GM23338 (cell line): Measurements from ENCODE around the gene GPR42. TPM values are rescaled to one million over a fixed set of nuclear protein-coding genes. Genes with fewer than 3 reads are reported as not detected.

Experiments
- ATAC-seq: fragments of 200-7000 bp; cut with Tn5 transposase; 3 replicates; pipeline ENCODE4 v1.9.1; 2020
- DNase-seq: peaks from one replicate; pipeline ENCODE4 v3.0.0-alpha.2; 2015; ENCODE audit warnings: low spot score
- H2AFZ ChIP-seq: fragments of 200-600 bp; sonication (generic); 2 replicates; pipeline ENCODE4 v1.8.0; 2016; ENCODE audit warnings: antibody characterized with exemption, mild to moderate bottlenecking, moderate library complexity
- H3F3A ChIP-seq: fragments of 200-600 bp; sonication (generic); replicated peaks from 2 replicates; pipeline ENCODE4 v1.8.0; 2017; ENCODE audit warnings: antibody characterized with exemption, mixed run types, low read depth
- H3K27ac ChIP-seq: fragments of 200-600 bp; sonication (generic); 2 replicates; pipeline ENCODE4 v1.6.1; 2016; ENCODE audit warnings: low read depth
- H3K27me3 ChIP-seq: fragments of 200-600 bp; sonication (generic); 2 replicates; pipeline ENCODE4 v1.8.0; 2016; ENCODE audit warnings: mild to moderate bottlenecking, mixed run types, moderate library complexity; ENCODE audit not compliant: insufficient read depth
- H3K36me3 ChIP-seq: fragments of 200-600 bp; sonication (generic); 2 replicates; pipeline ENCODE4 v1.8.0; 2016; ENCODE audit warnings: mild to moderate bottlenecking; ENCODE audit not compliant: insufficient read depth
- H3K4me1 ChIP-seq: fragments of 200-600 bp; sonication (generic); 2 replicates; pipeline ENCODE4 v1.8.0; 2016; ENCODE audit warnings: mild to moderate bottlenecking, moderate library complexity; ENCODE audit not compliant: insufficient read depth
- H3K4me2 ChIP-seq: fragments of 200-600 bp; sonication (generic); 2 replicates; pipeline ENCODE4 v1.7.1; 2017; ENCODE audit warnings: mixed run types
- H3K4me3 ChIP-seq: fragments of 200-600 bp; sonication (generic); 2 replicates; pipeline ENCODE4 v1.6.1; 2016; ENCODE audit warnings: mixed run types
- H3K79me2 ChIP-seq: fragments of 200-600 bp; sonication (generic); replicated peaks from 2 replicates; pipeline ENCODE4 v1.8.0; 2017; ENCODE audit warnings: mild to moderate bottlenecking; ENCODE audit not compliant: insufficient read depth
- H3K9me2 ChIP-seq: fragments of 200-600 bp; sonication (generic); 2 replicates; pipeline ENCODE4 v1.8.0; 2017; ENCODE audit not compliant: insufficient read depth
- H4K20me1 ChIP-seq: fragments of 200-600 bp; sonication (generic); replicated peaks from 2 replicates; pipeline ENCODE4 v1.8.0; 2017; ENCODE audit warnings: mild to moderate bottlenecking; ENCODE audit not compliant: insufficient read depth
- H3K27ac Mint-ChIP-seq: 2 replicates; pipeline ENCODE4 v1.8.0; 2020; ENCODE audit warnings: inconsistent platforms, mild to moderate bottlenecking, moderate library complexity, mixed read lengths
- H3K27me3 Mint-ChIP-seq: 3 replicates; pipeline ENCODE4 v1.8.0; 2022; ENCODE audit warnings: low read depth, mild to moderate bottlenecking, moderate library complexity, mixed read lengths, inconsistent platforms; ENCODE audit not compliant: insufficient read depth, poor library complexity
- H3K36me3 Mint-ChIP-seq: 3 replicates; pipeline ENCODE4 v1.8.0; 2021; ENCODE audit warnings: low read depth, mild to moderate bottlenecking, inconsistent platforms, moderate library complexity, mixed read lengths
- H3K4me1 Mint-ChIP-seq: 3 replicates; pipeline ENCODE4 v1.8.0; 2020; ENCODE audit warnings: mild to moderate bottlenecking, inconsistent platforms, mixed read lengths
- H3K4me3 Mint-ChIP-seq: 3 replicates; pipeline ENCODE4 v1.8.0; 2021; ENCODE audit warnings: moderate library complexity, mild to moderate bottlenecking, inconsistent platforms, mixed read lengths
- H3K9me3 Mint-ChIP-seq: 3 replicates; pipeline ENCODE4 v1.8.0; 2020; ENCODE audit warnings: moderate library complexity, mild to moderate bottlenecking, inconsistent platforms, mixed read lengths
- CTCF ChIP-seq, 2 experiments: fragments of 200-600 bp in 1 of 2; sonication (generic) in 1 of 2; conservative IDR thresholded peaks; 2 replicates each; pipeline versions ENCODE4 v1.5.1 to v1.6.1; 2016 to 2017; ENCODE audit warnings: antibody characterized with exemption in 2 of 2, low read depth in 2 of 2, mild to moderate bottlenecking in 2 of 2, moderate library complexity in 1 of 2
- ETS1 ChIP-seq: IDR thresholded peaks from 2 replicates; pipeline ENCODE4 v1.6.1; 2016; ENCODE audit warnings: antibody characterized with exemption
- EZH2phosphoT487 ChIP-seq: fragments of 200-600 bp; sonication (generic); IDR thresholded peaks from one replicate; pipeline ENCODE4 v1.8.1; 2018; ENCODE audit warnings: antibody characterized with exemption; ENCODE audit not compliant: unreplicated experiment
- POLR2AphosphoS5 ChIP-seq: IDR thresholded peaks from 2 replicates; pipeline ENCODE4 v1.6.1; 2016; ENCODE audit warnings: antibody characterized with exemption, low read depth
- REST ChIP-seq: IDR thresholded peaks from one replicate; pipeline ENCODE4 v1.6.1; 2018; ENCODE audit warnings: antibody characterized with exemption; ENCODE audit not compliant: unreplicated experiment
- STAT1 ChIP-seq: IDR thresholded peaks from one replicate; pipeline ENCODE4 v1.6.1; 2016; ENCODE audit warnings: antibody characterized with exemption; ENCODE audit not compliant: unreplicated experiment
- ZNF331 ChIP-seq: fragments of 250-450 bp; sonication (Bioruptor Pico); IDR thresholded peaks from 2 replicates; pipeline ENCODE4 v1.5.0; 2020; ENCODE audit warnings: low read depth, mild to moderate bottlenecking, moderate library complexity
- polyA plus RNA-seq: library from polyadenylated mRNA; unstranded; fragments of >200 nt; fragmentation: Nextera tagmentation; extraction: Ambion mirVana; gene quantifications from 2 replicates; pipeline ENCODE4 v1.2.1, GENCODE V29; 2016
- total RNA-seq: library from RNA; depleted of rRNA; stranded (reverse); fragments of >200 nt; shearing (Covaris generic); gene quantifications from 2 replicates; pipeline ENCODE4 v1.2.3, GENCODE V29; 2014

The GPR42 gene
- total and polyA plus RNA-seq, 2 experiments from 2014 or later, result not detected

DNA sequence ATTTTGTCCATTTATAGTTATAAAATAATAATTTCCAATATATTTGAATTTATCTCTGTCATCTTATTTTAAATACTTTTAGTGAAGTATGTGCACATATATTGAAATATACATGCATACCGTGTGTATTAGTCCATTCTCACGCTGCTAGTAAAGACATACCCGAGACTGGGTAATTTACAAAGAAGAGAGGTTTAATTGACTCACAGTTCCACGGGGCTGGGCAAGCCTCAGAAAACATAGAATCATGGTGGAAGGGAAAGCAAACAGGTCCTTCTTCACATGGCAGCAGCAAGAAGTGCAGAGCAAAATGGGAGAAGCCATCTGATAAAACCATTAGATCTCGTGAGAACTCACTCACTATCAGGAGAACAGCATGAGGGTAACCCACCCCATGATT lies 39.6 kb downstream of the GPR42 start (continued):
- no peak for TF ChIP-seq CTCF (conservative IDR thresholded peaks at IDR 0.05; ENCODE audit: low read depth in 2 of 2)
- TF ChIP-seq ZNF331 (CRISPR knock-in tag), result no peak
- no peak for TF ChIP-seq POLR2AphosphoS5
- no peak for TF ChIP-seq STAT1
- TF ChIP-seq REST, result no peak

DNA sequence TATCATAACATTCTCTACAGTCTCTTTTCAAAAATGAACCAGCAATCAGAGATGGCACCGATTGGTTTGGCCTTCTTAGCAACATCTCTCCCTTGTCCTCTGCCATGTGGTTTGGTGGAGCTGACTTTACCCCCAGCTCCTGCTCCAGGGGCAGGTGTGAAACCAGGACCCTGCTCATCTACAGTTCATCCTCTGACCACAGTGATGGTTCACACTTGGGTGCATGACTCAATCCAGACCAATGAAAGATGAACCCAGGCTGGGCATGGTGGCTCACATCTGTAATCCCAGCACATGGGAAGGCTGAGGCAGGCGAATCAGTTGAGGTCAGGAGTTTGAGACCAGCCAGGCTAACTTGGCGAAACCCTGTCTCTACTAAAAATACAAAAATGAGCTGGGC lies 43.6 kb downstream of the GPR42 start:
- DNase-seq (no peak), ATAC-seq (no peak)
- TF ChIP-seq EZH2phosphoT487, result no peak
- no peaks in the 10 kb centered on the region; the same call in 2 of the 3 replicates for H3K9me3 Mint-ChIP-seq
- Histone ChIP-seq H3K4me2 (no peak overlapping the region), H4K20me1 (no peaks in the 10 kb centered on the region), H2AFZ (no peak overlapping the region), H3K4me3 (no peak overlapping the region), H3K4me1 (no peaks in the 10 kb centered on the region), H3K27ac (no peak overlapping the region), H3K36me3 (no peaks in the 10 kb centered on the region), H3K79me2 (no peaks in the 10 kb centered on the region), H3F3A (no peaks in the 10 kb centered on the region), H3K9me2 (no peaks in the 10 kb centered on the region), H3K27me3 (no peaks in the 10 kb centered on the region)
- H3K36me3 Mint-ChIP-seq, result no peaks in the 10 kb centered on the region
- no peaks in the 10 kb centered on the region for H3K4me1 Mint-ChIP-seq
- no peak overlapping the region for H3K27ac Mint-ChIP-seq
- peaks cover 8% of the 10 kb centered on the region for H3K27me3 Mint-ChIP-seq
- no peak overlapping the region for H3K4me3 Mint-ChIP-seq

DNA sequence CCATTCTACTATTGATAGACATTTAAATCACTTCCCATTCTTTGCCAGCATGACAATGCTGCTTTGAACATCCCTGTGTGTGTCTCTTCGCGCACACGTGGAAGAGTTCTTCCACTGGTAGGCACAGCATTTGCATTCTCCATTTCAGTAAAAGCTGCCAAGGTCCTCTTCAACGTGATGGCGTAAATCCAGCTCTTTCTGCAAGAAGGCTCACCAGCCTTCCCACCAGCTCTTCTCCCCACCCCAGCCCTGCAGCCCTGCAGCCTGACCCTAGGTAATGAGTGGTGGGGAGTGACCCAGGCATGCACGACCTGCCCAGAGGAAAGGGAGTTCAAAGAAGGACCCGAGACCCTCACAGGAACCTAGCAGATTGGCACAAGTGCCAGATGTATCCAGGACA lies 45.5 kb downstream of the GPR42 start:
- peaks cover 6% of the 10 kb centered on the region for H3K27me3 Mint-ChIP-seq
- no peak overlapping the region for H3K4me3 Mint-ChIP-seq
- no peaks in the 10 kb centered on the region for H3K36me3 Mint-ChIP-seq
- Histone ChIP-seq H3K4me2 (no peak overlapping the region), H3K27ac (no peak overlapping the region), H3K79me2 (no peaks in the 10 kb centered on the region), H3K9me2 (no peaks in the 10 kb centered on the region), H3F3A (no peaks in the 10 kb centered on the region), H4K20me1 (no peaks in the 10 kb centered on the region), H3K4me1 (no peaks in the 10 kb centered on the region), H3K27me3 (no peaks in the 10 kb centered on the region), H3K36me3 (no peaks in the 10 kb centered on the region), H2AFZ (no peak overlapping the region), H3K4me3 (no peak overlapping the region)
- no peaks in the 10 kb centered on the region; the same call in 2 of the 3 replicates for H3K9me3 Mint-ChIP-seq
- no peaks in the 10 kb centered on the region; the same call in 2 of the 3 replicates for H3K4me1 Mint-ChIP-seq
- H3K27ac Mint-ChIP-seq, result no peak overlapping the region
- no peak for ATAC-seq
- DNase-seq, result no peak
- TF ChIP-seq ETS1 (no peak), REST (no peak)
